LNCAP (cell line): ENCODE results near the gene PSMD4.

Experiments used
- TF ChIP-seq, protein P1 (sequence below): fragments of 450-650 bp; IDR thresholded peaks from 2 replicates; pipeline ENCODE4 v1.5.1; 2017; ENCODE audit warnings: mild to moderate bottlenecking

The PSMD4 gene

DNA sequence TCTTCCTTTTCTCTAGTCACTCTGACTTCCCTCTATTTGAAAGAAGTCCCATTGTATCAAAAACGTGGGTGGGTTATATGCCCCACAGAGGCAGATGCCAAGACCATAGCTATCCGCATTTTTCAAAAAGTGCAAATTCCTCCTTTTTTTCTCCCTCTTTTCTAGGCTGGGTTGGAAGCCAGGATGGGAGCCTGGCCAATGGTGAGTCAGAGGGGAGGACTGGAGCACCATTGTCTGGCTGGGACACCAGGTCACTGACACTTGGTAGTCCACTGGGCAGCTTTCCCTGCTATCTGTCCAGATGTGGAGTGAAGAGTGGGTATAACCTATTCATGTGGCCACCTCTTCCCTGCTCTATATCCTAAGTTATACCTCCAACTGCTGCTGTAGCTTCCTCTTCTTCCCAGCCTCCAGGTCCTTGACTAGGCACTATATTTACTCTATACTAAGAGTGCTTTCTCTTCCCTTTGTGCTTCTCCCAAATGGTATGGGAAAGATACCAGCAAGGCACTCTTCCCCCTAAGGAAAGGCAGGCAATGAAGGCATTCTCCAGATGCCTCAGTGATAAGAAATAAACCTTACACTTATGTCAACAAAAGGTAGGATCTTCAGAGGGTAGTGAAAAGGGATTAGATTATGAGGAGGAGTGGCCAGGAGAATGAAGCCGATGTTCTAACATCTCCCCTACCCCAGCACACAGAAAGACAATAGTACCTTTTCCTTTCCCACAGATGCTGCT lies 59.8 kb downstream of the PSMD4 start:
- TF ChIP-seq, protein P1, sequence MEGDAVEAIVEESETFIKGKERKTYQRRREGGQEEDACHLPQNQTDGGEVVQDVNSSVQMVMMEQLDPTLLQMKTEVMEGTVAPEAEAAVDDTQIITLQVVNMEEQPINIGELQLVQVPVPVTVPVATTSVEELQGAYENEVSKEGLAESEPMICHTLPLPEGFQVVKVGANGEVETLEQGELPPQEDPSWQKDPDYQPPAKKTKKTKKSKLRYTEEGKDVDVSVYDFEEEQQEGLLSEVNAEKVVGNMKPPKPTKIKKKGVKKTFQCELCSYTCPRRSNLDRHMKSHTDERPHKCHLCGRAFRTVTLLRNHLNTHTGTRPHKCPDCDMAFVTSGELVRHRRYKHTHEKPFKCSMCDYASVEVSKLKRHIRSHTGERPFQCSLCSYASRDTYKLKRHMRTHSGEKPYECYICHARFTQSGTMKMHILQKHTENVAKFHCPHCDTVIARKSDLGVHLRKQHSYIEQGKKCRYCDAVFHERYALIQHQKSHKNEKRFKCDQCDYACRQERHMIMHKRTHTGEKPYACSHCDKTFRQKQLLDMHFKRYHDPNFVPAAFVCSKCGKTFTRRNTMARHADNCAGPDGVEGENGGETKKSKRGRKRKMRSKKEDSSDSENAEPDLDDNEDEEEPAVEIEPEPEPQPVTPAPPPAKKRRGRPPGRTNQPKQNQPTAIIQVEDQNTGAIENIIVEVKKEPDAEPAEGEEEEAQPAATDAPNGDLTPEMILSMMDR, result no peak

DNA sequence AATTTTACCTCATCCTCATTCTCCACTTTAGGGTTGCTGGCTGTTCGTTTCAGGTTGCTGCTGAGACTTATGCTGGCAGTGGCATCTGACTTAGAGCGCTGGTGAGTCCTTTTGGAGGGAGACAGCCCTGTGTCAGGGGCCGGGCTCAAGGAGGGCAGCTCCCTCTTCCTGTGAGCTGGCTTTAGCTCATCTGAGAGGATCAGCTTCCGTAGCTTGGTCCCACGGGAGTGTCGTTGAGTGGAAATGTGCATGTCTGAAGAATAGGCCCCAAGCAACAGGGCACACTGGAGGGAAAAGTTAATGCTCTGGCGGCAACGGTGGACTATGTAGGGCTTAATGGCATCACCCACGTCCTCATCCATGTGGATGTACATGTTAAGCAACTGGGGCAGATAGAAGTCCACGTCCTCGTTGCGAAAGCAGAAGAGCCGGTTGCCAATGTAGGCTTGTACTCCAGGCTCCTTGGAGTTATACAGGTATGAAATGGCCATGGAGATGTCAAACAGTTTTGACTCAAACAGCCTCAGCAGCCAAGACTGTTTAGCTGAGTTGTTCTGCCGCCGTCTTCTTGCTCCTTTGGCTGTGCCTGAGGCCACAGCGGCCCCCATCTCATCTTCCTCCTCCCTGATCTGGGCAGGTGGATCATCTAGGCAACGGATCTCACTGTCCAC lies 61.2 kb downstream of the PSMD4 start:
- TF ChIP-seq, protein P1, result no peak
